ENCODE measurements around the gene ARFIP1.
"Not testable (repeated sequence)": the region's sequence is repeated elsewhere in the genome, so short reads cannot be mapped to it uniquely, and the experiment has no call there.

The ARFIP1 gene

DNA sequence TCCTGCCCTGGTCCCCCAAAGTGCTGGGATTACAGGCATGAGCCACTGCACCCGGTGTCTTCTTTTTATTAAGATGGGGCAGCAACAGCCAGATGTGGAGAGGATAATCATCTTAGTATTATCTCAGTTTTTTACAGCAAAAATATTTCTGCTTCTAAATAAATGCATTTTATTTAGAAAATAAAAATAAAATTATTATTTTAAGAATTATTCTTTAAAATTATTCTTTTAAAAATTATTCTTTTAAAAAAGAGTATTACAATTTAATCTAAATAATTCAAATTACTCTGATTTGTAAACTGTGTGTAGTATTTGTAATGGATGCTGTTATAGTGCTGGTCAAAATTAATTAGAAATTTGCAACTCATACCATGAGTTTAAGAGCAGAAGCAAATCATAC, 67.6 kb downstream of the ARFIP1 start:
- DNase-seq = no peak

DNA sequence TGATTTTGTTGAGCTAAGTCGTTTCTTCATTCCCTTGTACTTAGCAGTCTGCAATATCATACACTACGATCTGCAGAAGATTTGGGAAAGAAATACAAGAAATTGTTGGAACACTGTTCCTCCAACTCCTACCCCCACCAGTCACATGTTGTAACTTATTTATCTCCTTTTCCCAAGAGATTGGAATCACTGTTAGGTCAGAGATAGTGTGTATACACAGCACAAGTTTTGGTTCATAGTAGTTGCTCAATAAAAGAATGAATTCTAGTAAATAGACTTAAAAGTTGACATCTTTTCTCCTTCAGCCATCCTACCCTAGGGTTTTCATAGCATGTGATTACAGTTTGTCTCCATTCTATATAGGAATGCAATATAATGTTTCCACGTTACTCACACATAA, 68.8 kb downstream of the ARFIP1 start:
- DNase-seq = no peak

DNA sequence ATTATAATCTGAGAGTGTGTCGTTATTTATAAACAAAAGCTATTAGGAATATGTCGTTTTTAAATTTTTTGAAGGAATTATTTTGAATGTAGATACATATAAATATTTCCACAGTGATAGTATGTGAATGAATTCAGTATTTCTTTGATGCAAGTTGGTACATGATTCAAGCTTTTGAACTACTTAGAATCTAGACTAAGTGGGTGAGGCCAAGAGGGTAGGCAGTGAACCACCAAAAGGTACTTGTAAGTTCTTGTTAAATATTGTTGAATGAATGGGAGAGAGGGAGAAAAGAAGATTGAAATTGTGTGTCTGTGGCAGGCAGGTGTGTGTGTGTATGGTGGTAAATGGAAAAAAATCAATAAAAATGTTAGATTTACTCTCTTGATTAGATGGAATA, 69.6 kb downstream of the ARFIP1 start:
- no peak for DNase-seq

- no peak for DNase-seq
Measured at GRCh38 chr4:152850377-152850776, 70.6 kb downstream of the ARFIP1 start.

DNA sequence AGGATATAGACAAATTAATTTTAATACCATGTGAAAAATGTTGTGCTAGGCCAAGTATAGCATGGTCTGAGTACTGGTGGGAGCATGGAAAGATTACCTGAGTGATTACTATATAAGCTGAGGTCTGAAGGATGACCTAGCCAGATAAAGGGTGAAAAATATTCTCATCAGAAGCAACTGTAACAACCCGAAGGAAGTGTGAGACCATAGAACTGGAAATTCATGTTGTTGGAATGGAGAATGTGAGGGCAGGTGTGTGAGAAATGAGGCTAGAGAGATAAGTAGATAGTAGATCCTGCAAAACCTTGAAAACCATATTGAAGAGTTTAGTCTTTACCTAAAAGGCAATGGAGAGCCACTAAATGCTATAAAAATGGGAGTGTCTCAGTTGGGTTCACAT, 71.5 kb downstream of the ARFIP1 start:
- DNase-seq = no peak

DNA sequence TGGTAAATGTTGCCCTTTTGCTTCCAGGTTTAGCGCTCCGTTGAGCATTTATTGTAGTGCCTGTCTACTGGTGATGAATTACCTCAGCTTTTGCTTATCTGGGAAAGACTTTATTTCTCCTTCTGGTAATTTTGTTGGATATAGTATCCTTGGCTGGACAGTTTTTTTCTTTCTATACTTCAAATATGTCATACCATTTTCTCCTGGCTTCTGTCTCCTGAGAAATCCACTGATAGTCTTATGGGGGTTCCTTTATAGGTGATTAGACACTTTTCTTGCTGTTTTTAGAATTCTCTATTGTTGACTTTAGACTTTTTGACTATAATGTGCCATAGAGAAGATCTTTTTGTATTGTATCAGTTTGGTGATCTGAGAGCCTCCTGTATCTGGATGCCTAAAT, 73.5 kb downstream of the ARFIP1 start:
- no peak for DNase-seq

- not testable (repeated sequence) for DNase-seq
Measured at GRCh38 chr4:152854016-152854415, 74.3 kb downstream of the ARFIP1 start.

GRCh38 chr4:152856960-152857359, 77.2 kb downstream of the ARFIP1 start:
- DNase-seq = no peak

DNA sequence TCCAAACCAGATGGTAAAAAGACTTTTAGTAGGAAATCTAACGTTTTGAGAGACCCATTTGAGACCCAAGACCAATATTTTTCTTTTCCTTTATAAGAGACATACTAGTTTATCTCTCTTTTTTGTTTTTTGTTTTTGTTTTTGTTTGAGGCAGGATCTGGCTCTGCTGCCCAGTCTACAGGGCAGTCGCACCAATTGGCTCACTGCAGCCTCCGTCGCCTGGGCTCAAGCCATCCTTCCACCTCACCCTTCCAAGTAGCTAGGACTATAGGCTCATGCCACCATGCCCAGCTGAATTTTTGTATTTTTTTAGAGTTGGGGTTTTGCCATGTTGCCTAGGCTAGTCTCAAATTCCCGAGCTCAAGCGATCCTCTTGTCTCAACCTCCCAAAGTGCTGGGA, 79.2 kb downstream of the ARFIP1 start:
- no peak for DNase-seq

DNA sequence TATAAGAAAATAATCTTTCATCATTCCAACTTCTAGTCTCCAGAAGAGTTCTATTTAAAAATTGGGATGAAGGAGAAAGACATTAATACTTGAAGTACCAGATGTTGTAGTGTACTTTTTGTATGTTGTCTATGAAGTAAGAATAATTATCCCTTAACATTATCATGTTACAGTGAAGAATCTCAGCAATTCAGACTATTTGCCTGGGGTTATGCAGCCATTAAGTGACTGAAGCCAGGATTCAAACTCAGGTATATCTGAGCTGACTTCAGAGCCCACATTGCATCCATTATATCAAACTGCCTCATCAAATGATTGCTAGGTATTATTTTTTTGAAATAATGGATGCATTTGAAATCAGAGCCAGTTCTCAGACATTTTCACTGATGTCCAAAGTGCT, 80.3 kb downstream of the ARFIP1 start:
- no peak for DNase-seq

- no peak for DNase-seq
Measured at GRCh38 chr4:152862608-152863007, 82.9 kb downstream of the ARFIP1 start.

DNA sequence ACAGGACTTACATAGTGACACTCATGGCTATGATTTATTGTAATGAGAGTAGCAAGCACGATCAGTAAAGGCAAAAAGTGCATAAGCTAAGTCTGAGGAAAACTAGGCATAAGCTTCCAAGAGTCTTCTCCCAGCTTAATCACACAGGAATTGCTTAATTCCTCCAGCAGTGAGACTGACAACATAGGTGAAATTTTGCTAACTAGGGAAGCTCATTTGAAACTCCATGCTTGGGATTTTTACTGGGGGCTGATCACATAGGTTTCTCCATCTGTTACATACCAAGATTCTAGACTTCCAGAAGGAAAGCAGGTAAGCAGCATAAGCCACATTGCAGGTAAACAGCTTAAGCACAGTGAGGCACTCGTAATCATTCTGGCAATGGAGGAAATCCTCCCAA, 84.6 kb downstream of the ARFIP1 start:
- no peak for DNase-seq

GRCh38 chr4:152866432-152866993, 86.8 kb downstream of the ARFIP1 start:
- not testable (repeated sequence) for DNase-seq

- DNase-seq = no peak
Measured at GRCh38 chr4:152870606-152871005, 90.9 kb downstream of the ARFIP1 start.

DNA sequence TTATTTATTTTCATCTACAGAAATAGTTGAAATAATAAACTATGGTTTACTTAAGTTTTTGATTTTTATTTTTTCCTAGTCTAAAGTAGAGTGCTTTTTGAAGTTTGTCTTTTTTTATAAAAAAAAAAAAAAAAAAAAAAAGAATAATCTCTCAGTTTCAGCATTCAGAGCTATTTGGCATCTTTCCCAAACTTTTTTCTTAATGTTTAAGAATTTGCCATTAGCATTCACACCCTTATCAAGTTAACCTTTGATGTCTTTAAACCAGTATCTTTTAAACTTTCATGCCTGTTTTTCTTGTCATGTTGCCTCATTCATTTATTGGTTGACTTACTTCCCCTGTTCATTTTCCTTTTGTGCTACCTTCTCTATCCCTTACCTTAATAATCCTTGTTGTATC, 95.5 kb downstream of the ARFIP1 start:
- DNase-seq = no peak

DNA sequence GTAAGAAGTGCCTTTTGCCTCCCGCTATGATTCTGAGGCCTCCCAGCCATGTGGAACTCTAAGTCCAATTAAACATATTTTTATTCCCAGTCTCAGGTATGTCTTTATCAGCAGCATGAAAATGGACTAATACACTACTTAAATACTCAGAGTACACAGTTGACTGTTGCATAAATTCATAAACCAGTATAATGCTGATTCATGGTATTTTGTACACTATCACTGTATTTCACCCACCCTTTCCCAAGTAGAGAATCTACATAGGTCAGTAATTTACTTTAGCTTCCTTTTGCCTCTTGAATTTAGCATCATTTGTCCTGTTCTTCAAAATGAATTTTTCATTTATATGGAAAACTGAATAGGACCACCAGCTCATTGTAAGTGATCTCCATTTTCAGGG, 98.1 kb downstream of the ARFIP1 start:
- no peak for DNase-seq

GRCh38 chr4:152880263-152880662, 100.5 kb downstream of the ARFIP1 start:
- DNase-seq = no peak

- no peak for DNase-seq
Measured at GRCh38 chr4:152881974-152882373, 102.2 kb downstream of the ARFIP1 start.

GRCh38 chr4:152885185-152885584, 105.4 kb downstream of the ARFIP1 start:
- no peak for DNase-seq

- DNase-seq = no peak
Measured at GRCh38 chr4:152886201-152886600, 106.4 kb downstream of the ARFIP1 start.

- no peak for DNase-seq
Measured at GRCh38 chr4:152887981-152888380, 108.2 kb downstream of the ARFIP1 start.

- no peak for DNase-seq
Measured at GRCh38 chr4:152892974-152893373, 113.2 kb downstream of the ARFIP1 start.

- DNase-seq = no peak
Measured at GRCh38 chr4:152894673-152895072, 114.9 kb downstream of the ARFIP1 start.

DNA sequence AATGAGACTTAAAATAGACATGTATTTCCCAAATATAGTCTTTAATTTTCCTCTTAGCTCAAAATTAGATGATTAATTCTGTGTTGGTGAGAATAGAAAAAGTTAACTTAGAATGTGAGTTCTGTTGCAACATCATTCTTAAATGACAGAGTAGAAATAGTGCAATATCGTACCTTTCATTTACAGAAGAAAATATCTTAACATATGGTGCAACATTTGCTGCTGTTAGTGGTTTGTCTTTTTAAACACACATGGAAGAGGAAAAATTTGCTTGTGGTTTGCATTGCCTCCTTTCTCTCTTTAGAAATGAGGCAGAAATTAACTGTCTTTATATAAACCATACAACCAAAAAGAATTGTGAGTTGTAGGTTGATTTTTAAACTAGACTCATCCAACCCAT, 117.1 kb downstream of the ARFIP1 start:
- no peak for DNase-seq

DNA sequence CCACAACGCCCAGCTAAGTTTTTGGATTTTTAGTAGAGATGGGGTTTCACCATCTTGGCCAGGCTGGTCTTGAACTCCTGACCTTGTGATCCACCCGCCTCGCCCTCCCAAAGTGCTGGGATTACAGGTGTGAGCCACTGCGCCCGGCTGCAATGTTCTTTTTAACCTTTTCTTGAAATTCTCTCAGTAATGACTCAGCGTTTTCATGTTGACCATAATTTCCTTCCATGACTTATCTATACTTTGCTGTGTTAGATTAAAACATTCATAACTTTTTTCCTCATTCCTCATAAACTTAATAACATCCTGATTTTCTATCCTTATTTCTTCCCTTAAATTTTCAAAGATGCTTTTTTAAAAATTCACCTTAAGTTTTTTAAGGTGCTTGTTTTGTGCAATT, 118.4 kb downstream of the ARFIP1 start:
- not testable (repeated sequence) for DNase-seq

DNA sequence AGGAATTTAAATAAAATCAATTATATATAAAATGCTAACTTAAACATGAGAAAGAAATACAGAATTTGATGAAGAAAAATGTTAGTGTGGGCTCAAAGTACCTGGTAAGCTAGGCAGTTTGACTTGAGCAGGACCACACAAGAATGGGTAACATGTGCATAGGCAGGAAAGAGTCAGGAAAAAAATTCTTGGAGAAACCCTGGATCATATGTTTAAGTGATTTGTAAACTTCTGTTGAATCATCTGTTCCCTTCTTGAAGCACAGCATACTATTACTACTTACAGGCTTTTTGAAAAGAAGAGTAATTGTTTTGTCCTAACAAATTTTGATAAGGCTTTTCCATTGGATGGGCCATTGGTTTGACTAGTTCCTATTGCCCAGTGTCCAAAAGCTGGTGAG, 118.9 kb downstream of the ARFIP1 start:
- DNase-seq = no peak
